GM13977 (cell line): Measurements from ENCODE around the gene NUFIP1.
A peak's percentile ranks its signal among the peaks of the same experiment; 100 is the strongest.

ENCODE experiments used
- DNase-seq: peaks from one replicate; pipeline ENCODE4 v3.0.0; 2012; ENCODE audit warnings: low spot score
- in situ Hi-C: fragments of 300-500 bp; cut with MboI; formaldehyde crosslinking; loops from one replicate; pipeline ENCODE4 v1.12.0; 2022; ENCODE audit warnings: low sequenced_read_pairs, low pct_unique_long_range_greater_than_20kb, mixed read lengths, inconsistent platforms; ENCODE audit not compliant: unreplicated experiment
- TF ChIP-seq, protein P1 (sequence below): IDR thresholded peaks from 2 replicates; pipeline ENCODE4 v1.5.1; 2012; ENCODE audit warnings: mild to moderate bottlenecking, control low read depth; ENCODE audit not compliant: insufficient read depth; ENCODE audit errors: extremely low read depth, missing control alignments

Gene NUFIP1

GRCh38 chr13:44921246-44921877 is 67.9 kb downstream of the NUFIP1 start:
- DNase-seq: no peak
- TF ChIP-seq, protein P1, sequence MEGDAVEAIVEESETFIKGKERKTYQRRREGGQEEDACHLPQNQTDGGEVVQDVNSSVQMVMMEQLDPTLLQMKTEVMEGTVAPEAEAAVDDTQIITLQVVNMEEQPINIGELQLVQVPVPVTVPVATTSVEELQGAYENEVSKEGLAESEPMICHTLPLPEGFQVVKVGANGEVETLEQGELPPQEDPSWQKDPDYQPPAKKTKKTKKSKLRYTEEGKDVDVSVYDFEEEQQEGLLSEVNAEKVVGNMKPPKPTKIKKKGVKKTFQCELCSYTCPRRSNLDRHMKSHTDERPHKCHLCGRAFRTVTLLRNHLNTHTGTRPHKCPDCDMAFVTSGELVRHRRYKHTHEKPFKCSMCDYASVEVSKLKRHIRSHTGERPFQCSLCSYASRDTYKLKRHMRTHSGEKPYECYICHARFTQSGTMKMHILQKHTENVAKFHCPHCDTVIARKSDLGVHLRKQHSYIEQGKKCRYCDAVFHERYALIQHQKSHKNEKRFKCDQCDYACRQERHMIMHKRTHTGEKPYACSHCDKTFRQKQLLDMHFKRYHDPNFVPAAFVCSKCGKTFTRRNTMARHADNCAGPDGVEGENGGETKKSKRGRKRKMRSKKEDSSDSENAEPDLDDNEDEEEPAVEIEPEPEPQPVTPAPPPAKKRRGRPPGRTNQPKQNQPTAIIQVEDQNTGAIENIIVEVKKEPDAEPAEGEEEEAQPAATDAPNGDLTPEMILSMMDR: no peak
- in situ Hi-C loops: no loop called here

DNA sequence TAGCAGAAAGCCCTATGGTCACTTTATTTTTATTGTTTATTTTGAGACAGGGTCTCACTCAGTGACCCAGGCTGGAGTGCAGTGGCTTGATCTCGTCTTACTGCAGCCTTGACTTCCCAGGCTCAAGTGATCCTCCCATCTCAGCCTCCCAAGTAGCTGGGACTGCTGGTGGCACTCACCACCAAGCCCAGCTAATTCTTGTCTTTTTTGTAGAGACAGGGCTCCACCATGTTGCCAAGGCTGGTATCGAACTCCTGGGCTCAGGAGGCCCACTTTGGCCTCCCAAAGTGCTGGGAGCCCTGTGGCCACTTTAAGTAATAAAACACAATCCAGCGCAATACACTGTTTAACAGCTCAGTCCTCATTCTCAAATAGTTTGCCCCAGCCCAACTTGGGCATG is 69.3 kb downstream of the NUFIP1 start:
- in situ Hi-C loops: no loop called here
- TF ChIP-seq, protein P1: no peak
- DNase-seq: no peak

DNA sequence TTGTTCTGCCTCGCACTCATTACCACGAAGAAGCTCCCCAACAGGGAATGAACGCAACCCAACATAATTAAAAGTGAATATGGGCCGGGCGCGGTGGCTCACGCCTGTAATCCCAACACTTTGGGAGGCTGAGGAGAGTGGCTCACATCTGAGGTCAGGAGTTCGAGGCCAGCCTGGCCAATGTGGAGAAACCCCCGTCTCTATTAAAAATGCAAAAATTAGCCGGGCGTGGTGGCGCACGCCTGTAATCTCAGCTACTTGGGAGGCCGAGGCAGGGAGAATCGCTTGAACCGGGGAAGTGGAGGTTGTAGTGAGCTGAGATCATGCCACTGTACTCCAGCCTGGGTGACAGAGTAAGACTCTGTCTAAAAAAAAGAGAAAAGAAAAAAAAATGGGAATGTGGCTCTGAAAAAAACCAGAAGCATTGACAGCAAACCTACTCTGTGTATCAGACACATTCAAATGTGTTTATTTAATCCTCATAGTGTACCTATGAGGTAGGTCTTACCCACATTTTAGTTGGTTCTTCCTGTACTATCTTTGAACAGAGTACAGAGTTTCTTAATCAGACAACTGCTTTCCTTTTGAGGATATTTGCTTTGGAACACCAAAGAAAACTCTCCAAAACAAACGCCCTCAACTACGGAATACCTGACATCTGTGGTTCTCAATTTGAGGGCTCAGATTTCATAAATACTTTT is 70.0 kb downstream of the NUFIP1 start:
- in situ Hi-C loops: no loop called here
- TF ChIP-seq, protein P1: no peak

DNA sequence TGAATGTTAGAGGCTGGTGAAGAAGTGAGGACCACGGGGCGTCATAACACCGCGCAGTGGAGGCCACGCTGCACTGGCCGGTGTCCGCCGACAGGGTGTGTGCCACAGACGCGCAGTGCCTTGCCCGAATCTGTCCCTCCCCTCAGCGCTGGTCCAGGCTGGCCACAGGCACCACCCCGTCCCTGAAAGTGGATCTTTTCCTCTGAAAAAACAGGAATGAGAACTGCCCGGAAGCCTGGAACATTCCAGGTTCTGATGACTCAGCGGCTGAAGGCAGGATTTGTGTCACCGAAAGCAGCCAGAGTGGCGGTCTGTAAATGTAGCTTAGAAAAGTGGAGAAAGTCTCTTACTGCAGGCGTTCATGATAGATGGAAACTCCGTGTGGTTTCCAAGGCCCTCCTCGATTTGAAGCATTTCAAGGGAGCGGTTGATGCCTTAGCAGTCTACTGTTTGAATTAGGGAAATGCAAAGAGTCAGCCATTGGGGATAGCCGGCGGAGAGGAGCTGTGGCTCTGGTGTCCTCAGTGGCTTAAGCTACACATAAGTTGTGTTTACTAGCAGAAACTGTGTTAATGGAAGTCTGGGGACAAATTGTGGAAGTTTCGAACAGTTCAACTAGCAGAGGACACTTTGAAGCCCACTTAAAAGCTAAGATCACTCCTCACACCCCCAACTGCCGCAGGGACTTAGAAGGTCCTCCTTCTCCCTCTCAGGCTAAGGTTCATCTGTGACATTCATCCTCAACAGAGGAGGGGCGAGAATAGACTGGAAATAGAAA is 70.8 kb downstream of the NUFIP1 start:
- in situ Hi-C loops: no loop called here
- TF ChIP-seq, protein P1: peak; percentile 80
- DNase-seq: peak; percentile 72

More for the DNA sequence above, 70.0 kb downstream of the NUFIP1 start:
- no peak for DNase-seq

- in situ Hi-C loops: no loop called here
- TF ChIP-seq, protein P1: no peak
Measured at GRCh38 chr13:44917589-44918325, 71.5 kb downstream of the NUFIP1 start.

More at GRCh38 chr13:44917589-44918325, 71.5 kb downstream of the NUFIP1 start:
- peak; percentile 81 for DNase-seq
